ENCODE results near the gene SLC27A1.
"Not testable (repeated sequence)": the region's sequence is repeated elsewhere in the genome, so short reads cannot be mapped to it uniquely, and the experiment has no call there.

The SLC27A1 gene

DNA sequence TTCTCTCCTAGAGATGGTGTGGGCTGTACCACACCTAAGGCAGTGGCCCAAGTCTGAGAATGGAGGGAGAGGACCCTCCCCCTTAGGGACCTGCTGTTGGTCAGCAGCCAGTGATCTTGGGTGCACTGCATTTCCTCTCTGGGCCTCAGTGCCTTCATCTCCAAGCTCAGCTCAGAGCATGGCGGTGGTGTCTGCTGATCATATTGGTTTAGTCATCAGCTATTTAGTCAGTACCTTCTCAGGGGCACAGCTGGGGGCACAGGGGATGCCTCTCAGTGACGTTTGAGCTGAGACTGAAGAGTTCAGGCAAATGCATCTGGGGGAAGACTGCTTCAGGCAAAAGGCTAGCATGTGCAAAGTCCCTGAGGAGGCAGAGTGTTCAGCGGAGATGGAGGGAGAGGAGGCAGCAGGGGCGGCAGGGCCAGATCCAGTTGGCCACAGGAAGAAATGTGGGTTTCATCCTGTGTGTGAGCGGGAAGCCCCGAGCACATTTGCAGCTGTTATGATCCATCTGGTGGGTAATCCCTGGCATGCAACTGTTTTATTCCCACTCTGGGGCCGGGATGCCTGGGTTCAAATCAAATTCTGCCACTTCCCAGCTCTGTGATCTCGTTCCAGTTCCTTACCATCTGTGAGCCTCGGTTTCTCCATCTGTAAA is 25.4 kb downstream of the SLC27A1 start:
- H3K27me3 ChIP-seq (ENCODE audit: control insufficient read depth in 3 of 3, insufficient read depth in 3 of 3, low read depth in 1 of 3, low read length in 3 of 3) = no peaks in the 10 kb centered on the region
- no peak overlapping the region for H3K27ac ChIP-seq (replicated peaks; ENCODE audit: low read length)
- H2BK5ac ChIP-seq (ENCODE audit: low read length) = no peak overlapping the region
- H2AK5ac ChIP-seq (ENCODE audit: low read depth, low read length) = peak overlapping the region; percentile 15
- no peak overlapping the region for H3K4ac ChIP-seq (ENCODE audit: low read length)
- no peak overlapping the region for H3K14ac ChIP-seq (ENCODE audit: low read length)
- DNase-seq (ENCODE audit: low spot score) = no peak
- no peak overlapping the region for H2BK15ac ChIP-seq (ENCODE audit: low read length)
- no peak overlapping the region for H3K18ac ChIP-seq (ENCODE audit: low read length)
- H3K36me3 ChIP-seq (replicated peaks in 1 of 2; ENCODE audit: control insufficient read depth in 2 of 2, insufficient read depth in 2 of 2, low read length in 2 of 2) = peaks cover 4 to 5% of the 10 kb centered on the region in 2 donors
- H4K91ac ChIP-seq (ENCODE audit: low read depth, low read length, poor library complexity) = no peak overlapping the region
- no CpG with 5 or more reads among the region's 9 CpGs for WGBS, 2 donors (ENCODE audit: extremely low coverage in 2 of 2, insufficient read length in 2 of 2, insufficient replicate concordance in 1 of 2)
- no peak overlapping the region for H3K23ac ChIP-seq (ENCODE audit: low read depth, low read length, poor library complexity)
- H3K4me1 ChIP-seq (ENCODE audit: control insufficient read depth in 2 of 2, insufficient read depth in 1 of 2, low read depth in 1 of 2, low read length in 2 of 2) = peaks cover 10 to 18% of the 10 kb centered on the region in 2 donors
- no peaks in the 10 kb centered on the region for H3K79me1 ChIP-seq (ENCODE audit: low read depth, low read length)
- H2AFZ ChIP-seq (ENCODE audit: low read length) = no peak overlapping the region
- no peak overlapping the region for H3K4me2 ChIP-seq (ENCODE audit: insufficient read depth, low read length, poor library complexity, severe bottlenecking)
- no peak overlapping the region for H4K8ac ChIP-seq (ENCODE audit: low read depth, low read length)
- H3K4me3 ChIP-seq (ENCODE audit: low read length in 2 of 2) = no peak overlapping the region
- H2BK120ac ChIP-seq (ENCODE audit: low read depth, low read length) = no peak overlapping the region
- no peaks in the 10 kb centered on the region for H3K9me3 ChIP-seq (replicated peaks in 1 of 2; ENCODE audit: control insufficient read depth in 2 of 2, insufficient read depth in 1 of 2, low read depth in 1 of 2, low read length in 2 of 2)
- H2BK12ac ChIP-seq (ENCODE audit: low read length) = no peak overlapping the region
- H3K9ac ChIP-seq (ENCODE audit: low read depth, low read length, poor library complexity) = no peak overlapping the region

DNA sequence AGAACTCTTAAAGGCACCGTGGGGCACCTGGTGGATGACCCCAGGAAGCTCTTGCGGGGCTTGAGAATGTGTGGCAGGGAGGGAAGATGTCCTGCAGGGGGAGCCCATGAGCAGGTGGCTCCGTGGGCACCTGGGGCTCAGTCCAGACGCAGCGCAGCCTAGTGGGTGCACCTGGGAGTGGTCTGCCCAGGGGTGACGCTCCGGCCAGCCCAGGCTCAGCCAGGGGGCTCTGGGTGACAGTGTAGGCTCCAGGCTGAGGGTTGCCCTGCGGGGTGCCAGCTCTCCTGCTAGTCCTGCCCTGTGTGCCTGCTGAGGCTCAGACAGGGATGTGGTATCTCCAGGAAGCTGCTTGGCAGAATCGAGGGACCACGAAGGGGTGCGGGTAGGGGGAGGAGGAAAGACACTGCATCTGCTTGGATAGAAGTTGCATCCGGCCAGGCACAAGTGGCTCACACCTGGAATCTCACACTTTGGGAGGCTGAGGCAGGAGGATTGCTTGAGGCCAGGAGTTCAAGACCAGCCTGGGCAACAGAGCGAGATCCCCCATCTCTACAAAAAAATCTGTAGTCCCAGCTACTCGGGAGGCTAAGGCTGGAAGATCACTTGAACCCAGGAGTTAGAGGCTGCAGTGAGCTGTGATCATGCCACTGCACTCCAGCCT is 26.1 kb downstream of the SLC27A1 start:
- no peaks in the 10 kb centered on the region for H3K9me3 ChIP-seq (replicated peaks in 1 of 2; ENCODE audit: control insufficient read depth in 2 of 2, insufficient read depth in 1 of 2, low read depth in 1 of 2, low read length in 2 of 2)
- no peak overlapping the region for H2BK12ac ChIP-seq (ENCODE audit: low read length)
- no peak overlapping the region for H3K27ac ChIP-seq (replicated peaks; ENCODE audit: low read length)
- H3K9ac ChIP-seq (ENCODE audit: low read depth, low read length, poor library complexity) = no peak overlapping the region
- peaks cover 10 to 18% of the 10 kb centered on the region in 2 donors for H3K4me1 ChIP-seq (ENCODE audit: control insufficient read depth in 2 of 2, insufficient read depth in 1 of 2, low read depth in 1 of 2, low read length in 2 of 2)
- no peaks in the 10 kb centered on the region for H3K79me1 ChIP-seq (ENCODE audit: low read depth, low read length)
- H4K91ac ChIP-seq (ENCODE audit: low read depth, low read length, poor library complexity) = no peak overlapping the region
- no peak overlapping the region for H2BK15ac ChIP-seq (ENCODE audit: low read length)
- H3K14ac ChIP-seq (ENCODE audit: low read length) = no peak overlapping the region
- H2AK5ac ChIP-seq (ENCODE audit: low read depth, low read length) = no peak overlapping the region
- peaks cover 9% of the 10 kb centered on the region in 2 donors for H3K36me3 ChIP-seq (replicated peaks in 1 of 2; ENCODE audit: control insufficient read depth in 2 of 2, insufficient read depth in 2 of 2, low read length in 2 of 2)
- H3K4me3 ChIP-seq (ENCODE audit: low read length in 2 of 2) = no peak overlapping the region
- no peak overlapping the region for H2AFZ ChIP-seq (ENCODE audit: low read length)
- no peak overlapping the region for H3K23ac ChIP-seq (ENCODE audit: low read depth, low read length, poor library complexity)
- peak; percentile 56 for DNase-seq (ENCODE audit: low spot score)
- no peak overlapping the region for H3K4me2 ChIP-seq (ENCODE audit: insufficient read depth, low read length, poor library complexity, severe bottlenecking)
- no peak overlapping the region for H3K18ac ChIP-seq (ENCODE audit: low read length)
- H3K27me3 ChIP-seq (ENCODE audit: control insufficient read depth in 3 of 3, insufficient read depth in 3 of 3, low read depth in 1 of 3, low read length in 3 of 3) = no peaks in the 10 kb centered on the region
- no CpG with 5 or more reads among the region's 14 CpGs for WGBS, 2 donors (ENCODE audit: extremely low coverage in 2 of 2, insufficient read length in 2 of 2, insufficient replicate concordance in 1 of 2)
- no peak overlapping the region for H3K4ac ChIP-seq (ENCODE audit: low read length)
- no peak overlapping the region for H2BK5ac ChIP-seq (ENCODE audit: low read length)
- H2BK120ac ChIP-seq (ENCODE audit: low read depth, low read length) = no peak overlapping the region
- no peak overlapping the region for H4K8ac ChIP-seq (ENCODE audit: low read depth, low read length)

- H3K27me3 ChIP-seq (ENCODE audit: control insufficient read depth in 3 of 3, insufficient read depth in 3 of 3, low read depth in 1 of 3, low read length in 3 of 3) = no peaks in the 10 kb centered on the region
- H3K14ac ChIP-seq (ENCODE audit: low read length) = peak overlapping the region; percentile 9
- H3K36me3 ChIP-seq (replicated peaks in 1 of 2; ENCODE audit: control insufficient read depth in 2 of 2, insufficient read depth in 2 of 2, low read length in 2 of 2) = peaks cover 9% of the 10 kb centered on the region in 2 donors
- no peaks in the 10 kb centered on the region for H3K79me1 ChIP-seq (ENCODE audit: low read depth, low read length)
- no peak overlapping the region for H4K8ac ChIP-seq (ENCODE audit: low read depth, low read length)
- no peak overlapping the region for H3K4me3 ChIP-seq (ENCODE audit: low read length in 2 of 2)
- peak overlapping the region; percentile 53 for H3K18ac ChIP-seq (ENCODE audit: low read length)
- H3K9me3 ChIP-seq (replicated peaks in 1 of 2; ENCODE audit: control insufficient read depth in 2 of 2, insufficient read depth in 1 of 2, low read depth in 1 of 2, low read length in 2 of 2) = no peaks in the 10 kb centered on the region
- no peak overlapping the region for H3K4ac ChIP-seq (ENCODE audit: low read length)
- DNase-seq (ENCODE audit: low spot score) = no peak
- no peak overlapping the region for H3K23ac ChIP-seq (ENCODE audit: low read depth, low read length, poor library complexity)
- H4K91ac ChIP-seq (ENCODE audit: low read depth, low read length, poor library complexity) = no peak overlapping the region
- no peak overlapping the region for H3K27ac ChIP-seq (replicated peaks; ENCODE audit: low read length)
- peaks cover 10 to 18% of the 10 kb centered on the region in 2 donors for H3K4me1 ChIP-seq (ENCODE audit: control insufficient read depth in 2 of 2, insufficient read depth in 1 of 2, low read depth in 1 of 2, low read length in 2 of 2)
- peak overlapping the region; percentile 20 for H2AK5ac ChIP-seq (ENCODE audit: low read depth, low read length)
- H2BK15ac ChIP-seq (ENCODE audit: low read length) = no peak overlapping the region
- peak overlapping the region; percentile 68 for H3K9ac ChIP-seq (ENCODE audit: low read depth, low read length, poor library complexity)
- no peak overlapping the region for H2AFZ ChIP-seq (ENCODE audit: low read length)
- no CpG with 5 or more reads among the region's 41 CpGs for WGBS, 2 donors (ENCODE audit: extremely low coverage in 2 of 2, insufficient read length in 2 of 2, insufficient replicate concordance in 1 of 2)
- no peak overlapping the region for H2BK12ac ChIP-seq (ENCODE audit: low read length)
- no peak overlapping the region for H3K4me2 ChIP-seq (ENCODE audit: insufficient read depth, low read length, poor library complexity, severe bottlenecking)
- no peak overlapping the region for H2BK5ac ChIP-seq (ENCODE audit: low read length)
- H2BK120ac ChIP-seq (ENCODE audit: low read depth, low read length) = no peak overlapping the region
Measured at GRCh38 chr19:17497149-17497798, 26.9 kb downstream of the SLC27A1 start.

GRCh38 chr19:17499025-17499424 is 28.7 kb downstream of the SLC27A1 start:
- not testable (repeated sequence) for H3K27ac ChIP-seq (replicated peaks; ENCODE audit: low read length); H3K9ac ChIP-seq (ENCODE audit: low read depth, low read length, poor library complexity); DNase-seq (ENCODE audit: low spot score)

More at GRCh38 chr19:17499025-17499424, 28.7 kb downstream of the SLC27A1 start:
- not testable (repeated sequence) for H2BK12ac ChIP-seq (ENCODE audit: low read length); H3K36me3 ChIP-seq (replicated peaks in 1 of 2; ENCODE audit: control insufficient read depth in 2 of 2, insufficient read depth in 2 of 2, low read length in 2 of 2); H3K4ac ChIP-seq (ENCODE audit: low read length); H3K14ac ChIP-seq (ENCODE audit: low read length); H2BK5ac ChIP-seq (ENCODE audit: low read length); H3K4me2 ChIP-seq (ENCODE audit: insufficient read depth, low read length, poor library complexity, severe bottlenecking); H3K27me3 ChIP-seq (ENCODE audit: control insufficient read depth in 3 of 3, insufficient read depth in 3 of 3, low read depth in 1 of 3, low read length in 3 of 3); H2AFZ ChIP-seq (ENCODE audit: low read length); H3K23ac ChIP-seq (ENCODE audit: low read depth, low read length, poor library complexity); H2BK120ac ChIP-seq (ENCODE audit: low read depth, low read length); H3K4me3 ChIP-seq (ENCODE audit: low read length in 2 of 2); H3K18ac ChIP-seq (ENCODE audit: low read length); H2BK15ac ChIP-seq (ENCODE audit: low read length); H4K8ac ChIP-seq (ENCODE audit: low read depth, low read length); H3K9me3 ChIP-seq (replicated peaks in 1 of 2; ENCODE audit: control insufficient read depth in 2 of 2, insufficient read depth in 1 of 2, low read depth in 1 of 2, low read length in 2 of 2); H3K79me1 ChIP-seq (ENCODE audit: low read depth, low read length); H2AK5ac ChIP-seq (ENCODE audit: low read depth, low read length); H4K91ac ChIP-seq (ENCODE audit: low read depth, low read length, poor library complexity)
- WGBS, 2 donors (ENCODE audit: extremely low coverage in 2 of 2, insufficient read length in 2 of 2, insufficient replicate concordance in 1 of 2) = no CpG with 5 or more reads among the region's 12 CpGs
- peaks cover 10 to 18% of the 10 kb centered on the region in 2 donors for H3K4me1 ChIP-seq (ENCODE audit: control insufficient read depth in 2 of 2, insufficient read depth in 1 of 2, low read depth in 1 of 2, low read length in 2 of 2)

All from neuronal stem cell (in vitro differentiated cells).